ENCODE measurements around the gene ACTL7A. TPM values are rescaled to one million over a fixed set of nuclear protein-coding genes. Genes with fewer than 3 reads are reported as not detected.

ACTL7A gene
- total and polyA plus RNA-seq, 2 of the 13 experiments (the other 11 are each of a cell fraction or from before 2014, with no cell fraction given), result not detected

DNA sequence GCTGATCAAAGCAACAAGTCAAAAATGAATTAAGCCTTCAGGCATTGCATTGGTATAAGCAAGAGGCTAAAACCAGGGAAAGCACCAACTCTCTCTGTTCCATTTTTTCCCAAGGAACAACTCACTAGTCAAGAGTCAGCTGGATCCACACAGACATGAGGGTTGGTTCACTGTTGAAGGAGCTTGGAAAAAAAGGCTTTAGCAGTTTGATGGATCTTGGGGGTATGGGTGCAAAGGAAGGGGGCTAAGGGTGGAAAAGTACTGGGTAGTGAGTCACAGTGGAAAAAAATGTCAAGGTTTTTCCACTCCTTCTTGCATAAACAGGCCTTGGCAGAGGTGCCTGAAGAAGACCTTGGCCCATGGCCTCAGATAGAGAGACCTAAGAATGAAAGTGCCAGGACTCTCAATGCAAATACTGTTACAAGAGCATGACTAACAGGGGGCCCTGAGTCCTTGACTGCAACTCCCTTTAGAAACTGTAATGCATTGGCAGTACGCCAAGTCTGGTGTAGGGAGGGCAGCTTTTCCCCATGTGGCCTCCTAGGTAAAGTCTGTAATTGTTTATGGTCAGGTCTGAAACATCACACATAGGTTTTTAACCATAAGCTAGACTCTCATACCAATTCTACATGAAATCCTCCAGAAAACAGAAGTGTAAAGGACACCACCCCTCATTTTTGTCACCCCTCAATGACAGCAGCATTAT lies 23.7 kb downstream of the ACTL7A start (continued):
- TF ChIP-seq ZFP36 (IDR thresholded peaks at IDR 0.05; ENCODE audit: borderline replicate concordance, low read depth, low read length, partially characterized antibody) (no peak), ZNF7 (CRISPR knock-in tag; IDR thresholded peaks at IDR 0.05) (no peak), MXD4 (CRISPR knock-in tag; IDR thresholded peaks at IDR 0.05) (peak; percentile 71), CBFB (CRISPR knock-in tag; IDR thresholded peaks at IDR 0.05) (peak; percentile 60; the same call in 1 of the 2 replicates), CBX5 (CRISPR knock-in tag; IDR thresholded peaks at IDR 0.05; ENCODE audit: borderline replicate concordance) (peak; percentile 94; the same call in 1 of the 2 replicates), GABPB1 (CRISPR knock-in tag; IDR thresholded peaks at IDR 0.05) (peak; percentile 45; the same call in 1 of the 2 replicates), NPAS2 (CRISPR knock-in tag; IDR thresholded peaks at IDR 0.05; ENCODE audit: borderline replicate concordance) (no peak), NFE2L2 (IDR thresholded peaks at IDR 0.05; ENCODE audit: low read length) (peak; percentile 16; the same call in 1 of the 2 replicates), PTBP1 (IDR thresholded peaks at IDR 0.05; ENCODE audit: low read depth, low read length, poor library complexity, severe bottlenecking) (no peak), HNF4G (IDR thresholded peaks at IDR 0.05; ENCODE audit: borderline replicate concordance, low read depth, low read length) (peak; percentile 85), HNF4G (CRISPR knock-in tag; IDR thresholded peaks at IDR 0.05; ENCODE audit: borderline replicate concordance, low read depth) (peak; percentile 63; the same call in 1 of the 2 replicates), MTA1 (CRISPR knock-in tag; IDR thresholded peaks at IDR 0.05; ENCODE audit: borderline replicate concordance) (no peak; the same call in 1 of the 2 replicates), ELF4 (CRISPR knock-in tag; IDR thresholded peaks at IDR 0.05; ENCODE audit: borderline replicate concordance) (0 out of 2 replicates have a peak, but pooled peaks have one; percentile 54), MAF1 (CRISPR knock-in tag; IDR thresholded peaks at IDR 0.05; ENCODE audit: borderline replicate concordance) (no peak), AGO1 (IDR thresholded peaks at IDR 0.05; ENCODE audit: low read depth, low read length, poor library complexity, severe bottlenecking) (no peak), ZNF335 (CRISPR knock-in tag; IDR thresholded peaks at IDR 0.05) (peak; percentile 73; the same call in 1 of the 2 replicates)
- TF ChIP-seq, protein P1, sequence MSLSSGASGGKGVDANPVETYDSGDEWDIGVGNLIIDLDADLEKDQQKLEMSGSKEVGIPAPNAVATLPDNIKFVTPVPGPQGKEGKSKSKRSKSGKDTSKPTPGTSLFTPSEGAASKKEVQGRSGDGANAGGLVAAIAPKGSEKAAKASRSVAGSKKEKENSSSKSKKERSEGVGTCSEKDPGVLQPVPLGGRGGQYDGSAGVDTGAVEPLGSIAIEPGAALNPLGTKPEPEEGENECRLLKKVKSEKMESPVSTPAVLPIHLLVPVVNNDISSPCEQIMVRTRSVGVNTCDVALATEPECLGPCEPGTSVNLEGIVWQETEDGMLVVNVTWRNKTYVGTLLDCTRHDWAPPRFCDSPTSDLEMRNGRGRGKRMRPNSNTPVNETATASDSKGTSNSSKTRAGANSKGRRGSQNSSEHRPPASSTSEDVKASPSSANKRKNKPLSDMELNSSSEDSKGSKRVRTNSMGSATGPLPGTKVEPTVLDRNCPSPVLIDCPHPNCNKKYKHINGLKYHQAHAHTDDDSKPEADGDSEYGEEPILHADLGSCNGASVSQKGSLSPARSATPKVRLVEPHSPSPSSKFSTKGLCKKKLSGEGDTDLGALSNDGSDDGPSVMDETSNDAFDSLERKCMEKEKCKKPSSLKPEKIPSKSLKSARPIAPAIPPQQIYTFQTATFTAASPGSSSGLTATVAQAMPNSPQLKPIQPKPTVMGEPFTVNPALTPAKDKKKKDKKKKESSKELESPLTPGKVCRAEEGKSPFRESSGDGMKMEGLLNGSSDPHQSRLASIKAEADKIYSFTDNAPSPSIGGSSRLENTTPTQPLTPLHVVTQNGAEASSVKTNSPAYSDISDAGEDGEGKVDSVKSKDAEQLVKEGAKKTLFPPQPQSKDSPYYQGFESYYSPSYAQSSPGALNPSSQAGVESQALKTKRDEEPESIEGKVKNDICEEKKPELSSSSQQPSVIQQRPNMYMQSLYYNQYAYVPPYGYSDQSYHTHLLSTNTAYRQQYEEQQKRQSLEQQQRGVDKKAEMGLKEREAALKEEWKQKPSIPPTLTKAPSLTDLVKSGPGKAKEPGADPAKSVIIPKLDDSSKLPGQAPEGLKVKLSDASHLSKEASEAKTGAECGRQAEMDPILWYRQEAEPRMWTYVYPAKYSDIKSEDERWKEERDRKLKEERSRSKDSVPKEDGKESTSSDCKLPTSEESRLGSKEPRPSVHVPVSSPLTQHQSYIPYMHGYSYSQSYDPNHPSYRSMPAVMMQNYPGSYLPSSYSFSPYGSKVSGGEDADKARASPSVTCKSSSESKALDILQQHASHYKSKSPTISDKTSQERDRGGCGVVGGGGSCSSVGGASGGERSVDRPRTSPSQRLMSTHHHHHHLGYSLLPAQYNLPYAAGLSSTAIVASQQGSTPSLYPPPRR (CRISPR knock-in tag; IDR thresholded peaks at IDR 0.05; ENCODE audit: borderline replicate concordance), result peak; percentile 98
- TF ChIP-seq, protein P2, sequence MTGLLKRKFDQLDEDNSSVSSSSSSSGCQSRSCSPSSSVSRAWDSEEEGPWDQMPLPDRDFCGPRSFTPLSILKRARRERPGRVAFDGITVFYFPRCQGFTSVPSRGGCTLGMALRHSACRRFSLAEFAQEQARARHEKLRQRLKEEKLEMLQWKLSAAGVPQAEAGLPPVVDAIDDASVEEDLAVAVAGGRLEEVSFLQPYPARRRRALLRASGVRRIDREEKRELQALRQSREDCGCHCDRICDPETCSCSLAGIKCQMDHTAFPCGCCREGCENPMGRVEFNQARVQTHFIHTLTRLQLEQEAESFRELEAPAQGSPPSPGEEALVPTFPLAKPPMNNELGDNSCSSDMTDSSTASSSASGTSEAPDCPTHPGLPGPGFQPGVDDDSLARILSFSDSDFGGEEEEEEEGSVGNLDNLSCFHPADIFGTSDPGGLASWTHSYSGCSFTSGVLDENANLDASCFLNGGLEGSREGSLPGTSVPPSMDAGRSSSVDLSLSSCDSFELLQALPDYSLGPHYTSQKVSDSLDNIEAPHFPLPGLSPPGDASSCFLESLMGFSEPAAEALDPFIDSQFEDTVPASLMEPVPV (CRISPR knock-in tag; IDR thresholded peaks at IDR 0.05), result 0 out of 2 replicates have a peak, but pooled peaks have one; percentile 39
- TF ChIP-seq, protein P3, sequence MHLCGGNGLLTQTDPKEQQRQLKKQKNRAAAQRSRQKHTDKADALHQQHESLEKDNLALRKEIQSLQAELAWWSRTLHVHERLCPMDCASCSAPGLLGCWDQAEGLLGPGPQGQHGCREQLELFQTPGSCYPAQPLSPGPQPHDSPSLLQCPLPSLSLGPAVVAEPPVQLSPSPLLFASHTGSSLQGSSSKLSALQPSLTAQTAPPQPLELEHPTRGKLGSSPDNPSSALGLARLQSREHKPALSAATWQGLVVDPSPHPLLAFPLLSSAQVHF (CRISPR knock-in tag; IDR thresholded peaks at IDR 0.05), result no peak
- TF ChIP-seq, protein P4, sequence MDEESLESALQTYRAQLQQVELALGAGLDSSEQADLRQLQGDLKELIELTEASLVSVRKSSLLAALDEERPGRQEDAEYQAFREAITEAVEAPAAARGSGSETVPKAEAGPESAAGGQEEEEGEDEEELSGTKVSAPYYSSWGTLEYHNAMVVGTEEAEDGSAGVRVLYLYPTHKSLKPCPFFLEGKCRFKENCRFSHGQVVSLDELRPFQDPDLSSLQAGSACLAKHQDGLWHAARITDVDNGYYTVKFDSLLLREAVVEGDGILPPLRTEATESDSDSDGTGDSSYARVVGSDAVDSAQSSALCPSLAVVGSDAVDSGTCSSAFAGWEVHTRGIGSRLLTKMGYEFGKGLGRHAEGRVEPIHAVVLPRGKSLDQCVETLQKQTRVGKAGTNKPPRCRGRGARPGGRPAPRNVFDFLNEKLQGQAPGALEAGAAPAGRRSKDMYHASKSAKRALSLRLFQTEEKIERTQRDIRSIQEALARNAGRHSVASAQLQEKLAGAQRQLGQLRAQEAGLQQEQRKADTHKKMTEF (CRISPR knock-in tag; IDR thresholded peaks at IDR 0.05), result peak; percentile 98

All from HepG2 (cell line).